IMR-90 (cell line): ENCODE data around the gene CELA3B. TPM values are rescaled to one million over a fixed set of nuclear protein-coding genes. Genes with fewer than 3 reads are reported as not detected.
"Not testable (repeated sequence)": the region's sequence is repeated elsewhere in the genome, so short reads cannot be mapped to it uniquely, and the experiment has no call there.

ENCODE experiments used
- ATAC-seq: fragments of 200-7000 bp; cut with Tn5 transposase; 2 replicates; pipeline ENCODE4 v1.9.1; 2020; ENCODE audit warnings: low read depth, mild to moderate bottlenecking, moderate library complexity
- BruUV-seq: library from RNA; stranded (reverse); fragments of 400-500 nt; replicated peaks from 2 replicates; lab custom pipeline; 2021; lab: Mats Ljungman, UMichigan
- CTCF ChIA-PET: fragments of 300-600 bp; formaldehyde crosslinking; extraction: SDS; loops from one replicate; lab custom pipeline; 2021; ENCODE audit warnings: antibody characterized with exemption; lab: Yijun Ruan, JAX
- POLR2A ChIA-PET: fragments of 300-600 bp; sonication (Branson Sonifier 250); formaldehyde crosslinking; loops from one replicate; lab custom pipeline; 2022; ENCODE audit warnings: antibody characterized with exemption; ENCODE audit not compliant: unreplicated experiment; lab: Charles Lee
- DNase-seq: peaks from one replicate; pipeline ENCODE4 v3.0.0; 2013
- H2AFZ ChIP-seq: replicated peaks from 2 replicates; pipeline ENCODE3; 2013; ENCODE audit warnings: low read length, mild to moderate bottlenecking; ENCODE audit not compliant: poor library complexity
- H2AK5ac ChIP-seq: 2 replicates; pipeline ENCODE4 v1.6.1; 2013; ENCODE audit warnings: low read depth, low read length, inconsistent platforms
- H2AK9ac ChIP-seq: replicated peaks from 2 replicates; pipeline ENCODE3; 2013; ENCODE audit warnings: mild to moderate bottlenecking, low read depth, low read length, moderate library complexity; ENCODE audit not compliant: poor library complexity
- H2BK120ac ChIP-seq: 2 replicates; pipeline ENCODE4 v1.6.1; 2013; ENCODE audit warnings: low read depth, low read length, inconsistent platforms
- H2BK15ac ChIP-seq: 3 replicates; pipeline ENCODE4 v1.6.1; 2013; ENCODE audit warnings: low read depth, low read length, inconsistent platforms
- H2BK20ac ChIP-seq: 2 replicates; pipeline ENCODE4 v1.6.1; 2013; ENCODE audit warnings: low read depth, mild to moderate bottlenecking, inconsistent platforms, low read length, moderate library complexity
- H2BK5ac ChIP-seq: 2 replicates; pipeline ENCODE4 v1.6.1; 2013; ENCODE audit warnings: mild to moderate bottlenecking, low read depth, low read length, inconsistent platforms; ENCODE audit not compliant: poor library complexity, severe bottlenecking
- H3K14ac ChIP-seq: replicated peaks from 2 replicates; pipeline ENCODE4 v1.6.1; 2013; ENCODE audit warnings: low read depth, low read length, inconsistent platforms
- H3K18ac ChIP-seq: 2 replicates; pipeline ENCODE4 v1.6.1; 2013; ENCODE audit warnings: low read depth, low read length, control low read depth
- H3K23ac ChIP-seq: 2 replicates; pipeline ENCODE4 v1.6.1; 2013; ENCODE audit warnings: low read depth, low read length, inconsistent platforms
- H3K27ac ChIP-seq: 2 replicates; pipeline ENCODE4 v1.5.1; 2013; ENCODE audit warnings: mild to moderate bottlenecking, control low read depth, low read length; ENCODE audit not compliant: insufficient read depth
- H3K27me3 ChIP-seq: 2 replicates; pipeline ENCODE4 v1.6.1; 2013; ENCODE audit warnings: low read length; ENCODE audit not compliant: control insufficient read depth, insufficient read depth
- H3K36me3 ChIP-seq: 2 replicates; pipeline ENCODE4 v1.6.1; 2013; ENCODE audit warnings: low read length, mixed read lengths; ENCODE audit not compliant: control insufficient read depth, insufficient read depth
- H3K4ac ChIP-seq: 2 replicates; pipeline ENCODE4 v1.6.1; 2013; ENCODE audit warnings: low read depth, low read length, inconsistent platforms
- H3K4me1 ChIP-seq: 2 replicates; pipeline ENCODE4 v1.6.1; 2013; ENCODE audit warnings: low read length, mixed read lengths; ENCODE audit not compliant: control insufficient read depth, insufficient read depth
- H3K4me2 ChIP-seq: 2 replicates; pipeline ENCODE4 v1.6.1; 2013; ENCODE audit warnings: low read depth, mild to moderate bottlenecking, control low read depth, low read length, moderate library complexity
- H3K4me3 ChIP-seq: 2 replicates; pipeline ENCODE4 v1.5.1; 2013; ENCODE audit warnings: low read depth, mild to moderate bottlenecking, control low read depth, low read length, moderate library complexity; ENCODE audit not compliant: insufficient read depth
- H3K56ac ChIP-seq: 2 replicates; pipeline ENCODE4 v1.6.1; 2013; ENCODE audit warnings: low read length, inconsistent platforms; ENCODE audit not compliant: insufficient read depth; ENCODE audit errors: extremely low read depth
- H3K79me1 ChIP-seq, 2 experiments: 2 replicates each; pipeline ENCODE4 v1.6.1; 2013; ENCODE audit warnings: low read length in 2 of 2, inconsistent platforms in 1 of 2, low read depth in 1 of 2
- H3K9ac ChIP-seq: 2 replicates; pipeline ENCODE4 v1.6.1; 2013; ENCODE audit warnings: low read depth, low read length, control low read depth
- H3K9me1 ChIP-seq: 2 replicates; pipeline ENCODE4 v1.6.1; 2013; ENCODE audit warnings: low read length, inconsistent platforms; ENCODE audit not compliant: insufficient read depth
- H3K9me3 ChIP-seq: 2 replicates; pipeline ENCODE4 v1.6.1; 2013; ENCODE audit warnings: low read length; ENCODE audit not compliant: control insufficient read depth, insufficient read depth
- H4K20me1 ChIP-seq: 2 replicates; pipeline ENCODE4 v1.6.1; 2013; ENCODE audit warnings: low read length, inconsistent platforms; ENCODE audit not compliant: insufficient read depth
- H4K5ac ChIP-seq: 2 replicates; pipeline ENCODE4 v1.6.1; 2013; ENCODE audit warnings: mild to moderate bottlenecking, low read depth, low read length, control low read depth
- H4K8ac ChIP-seq, 2 experiments: 2 replicates each; pipeline ENCODE4 v1.6.1; 2013; ENCODE audit warnings: low read depth in 2 of 2, low read length in 2 of 2, control low read depth in 1 of 2, inconsistent platforms in 1 of 2
- H4K91ac ChIP-seq: 2 replicates; pipeline ENCODE4 v1.6.1; 2013; ENCODE audit warnings: low read depth, low read length, inconsistent platforms; ENCODE audit not compliant: insufficient read depth
- WGBS, 2 experiments: methylation state at CpG; one replicate each; pipeline versions ENCODE4 v1.1.5 to v1.1.7; 2013; ENCODE audit warnings: missing lambda C conversion rate in 2 of 2; ENCODE audit not compliant: insufficient read length in 1 of 2; ENCODE audit errors: extremely low coverage in 2 of 2; 5-methylcytosine and 5-hydroxymethylcytosine counted together
- dilution Hi-C: fragments of 300-500 bp; cut with HindIII; formaldehyde crosslinking; loops from one replicate; pipeline ENCODE4 v1.14.3; 2018; ENCODE audit warnings: low sequenced_read_pairs; ENCODE audit not compliant: unreplicated experiment
- in situ Hi-C: fragments of 300-500 bp; cut with MboI; formaldehyde crosslinking; loops from 3 replicates; pipeline ENCODE4 v1.14.3; 2019; ENCODE audit warnings: low sequenced_read_pairs, inconsistent platforms, mixed read lengths
- intact Hi-C: fragments of 100-400 bp; cut with micrococcal nuclease; formaldehyde crosslinking; loops from 2 replicates; pipeline ENCODE4 v1.10.0; 2022
- polyA plus RNA-seq, 3 experiments: library from polyadenylated mRNA; depleted of rRNA; stranded (reverse); fragments of >200 nt; gene quantifications; 2 replicates each; pipeline ENCODE4 v1.2.3, GENCODE V29; 2012; ENCODE audit warnings: low replicate concordance in 1 of 3
- total RNA-seq: library from RNA; depleted of rRNA; stranded (reverse); fragments of >200 nt; gene quantifications from 2 replicates; pipeline ENCODE4 v1.2.3, GENCODE V29; 2012

The CELA3B gene
- total and polyA plus RNA-seq, 2 of the 4 experiments (the other 2 are of a cell fraction), result not detected

- H4K91ac ChIP-seq, H3K4me2 ChIP-seq, H3K36me3 ChIP-seq, H2BK20ac ChIP-seq, H2AFZ ChIP-seq, CTCF ChIA-PET, H3K23ac ChIP-seq, H3K4me3 ChIP-seq, H3K27ac ChIP-seq, H3K56ac ChIP-seq, H2BK120ac ChIP-seq, ATAC-seq, DNase-seq, H3K79me1 ChIP-seq, POLR2A ChIA-PET, BruUV-seq, H3K4ac ChIP-seq, H4K20me1 ChIP-seq, H3K9me1 ChIP-seq, H2BK15ac ChIP-seq, H3K27me3 ChIP-seq, H4K5ac ChIP-seq, H3K9me3 ChIP-seq, H2AK5ac ChIP-seq, H3K18ac ChIP-seq, H2AK9ac ChIP-seq, H4K8ac ChIP-seq, intact Hi-C loops, dilution Hi-C loops, H3K9ac ChIP-seq, H2BK5ac ChIP-seq, H3K14ac ChIP-seq, H3K4me1 ChIP-seq, in situ Hi-C loops: not testable (repeated sequence)
- no CpG with 5 or more reads among the region's 6 CpGs for WGBS, 2 experiments
Observed at GRCh38 chr1:21982122-21982521, 5.3 kb downstream of the CELA3B start.

GRCh38 chr1:21983539-21983938 is 6.7 kb downstream of the CELA3B start:
- H3K27ac ChIP-seq, H3K27me3 ChIP-seq, H3K18ac ChIP-seq, H2AK5ac ChIP-seq, H3K9me3 ChIP-seq, H4K91ac ChIP-seq, dilution Hi-C loops, H3K4me3 ChIP-seq, ATAC-seq, H2BK15ac ChIP-seq, intact Hi-C loops, H3K56ac ChIP-seq, H3K79me1 ChIP-seq, H4K5ac ChIP-seq, H2AFZ ChIP-seq, H4K20me1 ChIP-seq, in situ Hi-C loops, DNase-seq, H3K4ac ChIP-seq, H4K8ac ChIP-seq, H2BK120ac ChIP-seq, H3K9ac ChIP-seq, H3K9me1 ChIP-seq, H3K14ac ChIP-seq, H3K4me2 ChIP-seq, H2BK5ac ChIP-seq, CTCF ChIA-PET, H2BK20ac ChIP-seq, BruUV-seq, H3K36me3 ChIP-seq, POLR2A ChIA-PET, H2AK9ac ChIP-seq, H3K4me1 ChIP-seq, H3K23ac ChIP-seq: not testable (repeated sequence)
- no CpG with 5 or more reads among the region's 15 CpGs for WGBS, 2 experiments
